Hematopoietic multipotent progenitor cell treated with erythropoietin and hydrocortisone succinate and interleukin-3 and kit ligand, for 15 days (in vitro differentiated cells): ENCODE results near the gene ZNF714.
"Not testable (repeated sequence)": the region's sequence is repeated elsewhere in the genome, so short reads cannot be mapped to it uniquely, and the experiment has no call there.

Experiments
- DNase-seq: peaks from one replicate; pipeline ENCODE4 v3.0.0-alpha.2; 2015; ENCODE audit warnings: low spot score

The ZNF714 gene

GRCh38 chr19:21130097-21130775, 48.2 kb downstream of the ZNF714 start:
- DNase-seq, result no peak

- DNase-seq, result no peak
Observed at GRCh38 chr19:21133633-21134032, 51.6 kb downstream of the ZNF714 start.

- DNase-seq, result no peak
Observed at GRCh38 chr19:21134934-21135366, 52.9 kb downstream of the ZNF714 start.

- no peak for DNase-seq
Observed at GRCh38 chr19:21135433-21135832, 53.4 kb downstream of the ZNF714 start.

- no peak for DNase-seq
Observed at GRCh38 chr19:21138130-21138529, 56.1 kb downstream of the ZNF714 start.

GRCh38 chr19:21141006-21141405, 59.0 kb downstream of the ZNF714 start:
- not testable (repeated sequence) for DNase-seq

- DNase-seq, result peak; percentile 88
Observed at GRCh38 chr19:21141787-21142464, 59.9 kb downstream of the ZNF714 start, which contains the start of gene ZNF431. Gene ZNF431, plus strand, starts transcription at chr19:21142040. Its CDS starts 144 bp downstream, at chr19:21142184.

- no peak for DNase-seq
Observed at GRCh38 chr19:21143428-21143827, 61.4 kb downstream of the ZNF714 start.

GRCh38 chr19:21143854-21144253, 61.9 kb downstream of the ZNF714 start:
- no peak for DNase-seq

- DNase-seq, result no peak
Observed at GRCh38 chr19:21147540-21147939, 65.5 kb downstream of the ZNF714 start.

- DNase-seq, result no peak
Observed at GRCh38 chr19:21148681-21149080, 66.7 kb downstream of the ZNF714 start.

- DNase-seq, result no peak
Observed at GRCh38 chr19:21149877-21150276, 67.9 kb downstream of the ZNF714 start.

GRCh38 chr19:21151460-21151859, 69.5 kb downstream of the ZNF714 start:
- DNase-seq, result no peak

- no peak for DNase-seq
Observed at GRCh38 chr19:21158523-21159135, 76.6 kb downstream of the ZNF714 start.

- no peak for DNase-seq
Observed at GRCh38 chr19:21164541-21164940, 82.5 kb downstream of the ZNF714 start.

- DNase-seq, result no peak
Observed at GRCh38 chr19:21166436-21166835, 84.4 kb downstream of the ZNF714 start.
